T-helper 17 cell (primary cell): ENCODE results near the gene IL21R. TPM values are rescaled to one million over a fixed set of nuclear protein-coding genes. Genes with fewer than 3 reads are reported as not detected.
A peak's percentile ranks its signal among the peaks of the same experiment; 100 is the strongest.
"Not testable (repeated sequence)": the region's sequence is repeated elsewhere in the genome, so short reads cannot be mapped to it uniquely, and the experiment has no call there.

Experiments
- ATAC-seq: fragments of 150-1000 bp; cut with Tn5 transposase; 2 replicates; pipeline ENCODE4 v1.10.0; 2021; ENCODE audit warnings: mild to moderate bottlenecking, moderate library complexity
- DNase-seq, 3 donors: peaks; one replicate each; pipeline versions ENCODE4 v3.0.0 to v3.0.0-alpha.2; 2020 to 2021
- H3K9me3 ChIP-seq: one replicate; pipeline ENCODE4 v1.7.0; 2013; ENCODE audit warnings: low read length, mild to moderate bottlenecking; ENCODE audit not compliant: control insufficient read depth, poor library complexity, severe bottlenecking
- H3K27ac Mint-ChIP-seq: one replicate; pipeline ENCODE4 v1.8.0; 2022; ENCODE audit warnings: mild to moderate bottlenecking, moderate library complexity, mixed read lengths
- H3K27me3 Mint-ChIP-seq: one replicate; pipeline ENCODE4 v1.8.0; 2022; ENCODE audit warnings: mixed read lengths
- H3K36me3 Mint-ChIP-seq: one replicate; pipeline ENCODE4 v1.8.0; 2022; ENCODE audit warnings: low read depth, mixed read lengths
- H3K4me1 Mint-ChIP-seq: one replicate; pipeline ENCODE4 v1.8.0; 2022; ENCODE audit warnings: mild to moderate bottlenecking, mixed read lengths
- H3K4me3 Mint-ChIP-seq: one replicate; pipeline ENCODE4 v1.8.0; 2022; ENCODE audit warnings: mild to moderate bottlenecking, moderate library complexity, mixed read lengths
- total RNA-seq, 4 donors: library from RNA in 2 of 4; stranded (reverse) in 2 of 4; gene quantifications; one replicate each; pipeline ENCODE4 v1.2.3 and lab custom pipeline; 2022 to 2026

Gene IL21R
- total RNA-seq, 2 donors from 2014 or later: 17.6 to 26.4 TPM

DNA sequence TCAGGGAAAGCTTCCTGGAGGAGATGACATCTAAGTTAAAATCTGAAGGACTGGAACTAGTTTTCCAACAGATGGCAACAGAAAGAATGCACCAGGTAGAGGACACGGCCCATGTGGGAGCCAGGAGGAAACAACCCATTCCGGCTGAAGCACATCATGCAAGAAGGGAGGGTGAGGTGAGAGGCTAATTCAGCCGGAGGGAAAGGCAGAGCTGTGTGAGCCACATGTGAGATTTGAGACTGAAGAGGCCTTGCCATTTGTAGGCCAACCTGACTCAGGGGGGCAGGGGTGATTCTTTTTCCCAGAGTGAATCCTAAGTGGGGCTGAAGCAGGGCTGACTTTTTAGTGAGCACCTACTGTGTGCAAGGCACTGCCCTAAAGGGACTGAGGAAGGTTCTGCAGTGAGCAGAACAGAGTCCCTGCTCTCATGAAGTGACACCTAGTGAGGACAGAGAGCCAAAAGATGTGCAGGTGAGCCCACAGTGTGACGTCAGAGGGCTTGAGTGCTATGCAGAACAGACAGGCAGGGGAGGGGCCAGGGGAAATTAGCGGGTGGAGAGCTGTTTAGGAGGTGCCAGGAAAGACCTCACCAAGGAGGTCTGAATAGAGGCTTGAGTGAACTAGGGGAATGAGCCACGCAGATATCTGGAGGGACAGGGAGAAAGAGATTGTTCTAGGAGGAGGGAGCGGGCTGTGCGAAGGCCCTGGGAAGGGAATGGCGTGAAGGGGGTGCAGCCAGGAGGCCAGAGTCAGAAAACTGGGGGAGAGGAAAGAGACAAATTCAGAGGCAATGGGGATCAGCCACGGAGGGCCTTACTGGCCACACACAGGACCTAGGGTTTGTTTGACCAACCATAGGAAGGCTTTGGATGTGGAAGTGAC, 19.8 kb upstream of the IL21R start:
- Mint-ChIP-seq H3K4me1 (peaks cover 25% of the 10 kb centered on the region), H3K27me3 (no peaks in the 10 kb centered on the region), H3K4me3 (no peak overlapping the region), H3K36me3 (peaks cover 2% of the 10 kb centered on the region), H3K27ac (no peak overlapping the region)
- ATAC-seq (peak; percentile 34), DNase-seq (no peak)
- no peaks in the 10 kb centered on the region for H3K9me3 ChIP-seq

DNA sequence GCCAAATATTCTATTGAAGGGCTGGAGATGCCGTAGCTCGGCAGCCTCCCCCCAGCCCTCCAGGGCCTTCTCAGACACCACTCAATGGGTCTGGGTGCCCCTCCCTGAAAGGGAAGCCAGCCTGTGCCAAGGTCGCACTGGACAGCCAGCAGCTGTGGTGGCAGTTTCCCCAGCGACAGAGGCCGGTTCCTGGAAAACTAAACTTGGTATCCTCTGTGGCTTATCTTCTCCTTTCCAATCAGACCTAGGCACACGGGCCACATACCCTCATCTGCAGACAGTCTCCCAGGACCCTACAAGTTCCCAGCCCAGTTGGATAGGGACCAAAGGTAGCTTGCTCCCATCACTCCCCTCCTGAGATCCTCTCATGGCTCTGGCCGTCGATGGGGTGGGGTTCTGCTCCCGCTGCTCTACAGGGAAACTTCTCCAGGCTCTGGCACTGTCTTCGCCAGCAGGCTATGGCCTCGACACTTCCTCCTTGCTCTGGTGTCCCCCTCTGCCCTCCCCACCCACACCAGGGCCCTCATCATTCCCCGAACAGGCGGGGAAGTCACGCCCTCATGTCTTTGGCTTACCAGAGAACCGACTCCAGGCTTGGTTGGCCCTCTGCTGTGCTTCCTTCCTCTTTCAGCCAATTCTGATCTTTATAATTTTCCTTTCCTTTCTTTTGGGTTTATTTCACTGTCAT, 18.3 kb upstream of the IL21R start:
- DNase-seq (no peak), ATAC-seq (no peak)
- Mint-ChIP-seq H3K36me3 (peaks cover 2% of the 10 kb centered on the region), H3K4me3 (no peak overlapping the region), H3K27me3 (no peaks in the 10 kb centered on the region), H3K4me1 (peaks cover 17% of the 10 kb centered on the region), H3K27ac (no peak overlapping the region)
- no peaks in the 10 kb centered on the region for H3K9me3 ChIP-seq

DNA sequence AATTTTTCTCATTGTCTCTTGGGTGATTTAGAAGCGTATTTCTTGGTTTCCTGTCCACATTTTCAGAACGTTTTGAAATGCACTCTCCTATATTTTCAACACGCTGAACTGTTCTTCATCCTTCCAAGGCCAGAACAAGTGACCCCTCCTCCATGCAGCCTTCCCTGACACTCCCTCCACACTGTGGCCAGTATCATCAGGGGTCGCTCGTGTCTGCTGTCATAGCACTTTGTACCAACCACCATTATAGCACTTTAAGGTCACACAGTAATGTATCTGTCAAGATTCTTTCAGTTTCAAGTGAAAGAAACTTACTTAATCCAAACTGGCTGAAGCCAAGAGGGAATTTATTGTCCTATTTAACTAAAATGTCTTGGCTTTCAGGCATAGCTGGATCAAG, 17.5 kb upstream of the IL21R start:
- Mint-ChIP-seq H3K27ac (no peak overlapping the region), H3K36me3 (peaks cover 2% of the 10 kb centered on the region), H3K27me3 (no peaks in the 10 kb centered on the region), H3K4me1 (peaks cover 13% of the 10 kb centered on the region), H3K4me3 (no peak overlapping the region)
- DNase-seq (no peak), ATAC-seq (no peak)
- no peaks in the 10 kb centered on the region for H3K9me3 ChIP-seq

DNA sequence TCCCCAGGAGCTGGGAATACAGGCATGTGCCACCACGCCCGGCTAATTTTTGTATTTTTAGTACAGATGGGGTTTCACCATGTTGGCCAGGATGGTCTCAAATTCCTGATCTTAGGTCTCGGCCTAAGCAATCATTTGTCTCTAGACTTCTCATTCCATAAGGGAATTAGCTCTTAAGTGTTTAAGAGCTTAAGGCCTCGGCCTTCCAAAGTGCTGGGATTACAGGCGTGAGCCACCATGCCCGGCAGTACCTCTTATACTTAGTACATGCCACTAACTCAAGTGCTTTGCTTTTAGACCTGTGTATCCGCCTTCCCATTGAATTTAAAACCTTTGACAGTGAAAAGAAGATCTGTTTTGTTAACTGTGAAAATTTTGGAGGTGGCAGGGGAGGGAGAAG, 16.6 kb upstream of the IL21R start:
- Mint-ChIP-seq H3K27me3 (no peaks in the 10 kb centered on the region), H3K27ac (no peak overlapping the region), H3K4me1 (peaks cover 10% of the 10 kb centered on the region), H3K4me3 (no peak overlapping the region), H3K36me3 (peaks cover 2% of the 10 kb centered on the region)
- ATAC-seq (no peak), DNase-seq (no peak)
- H3K9me3 ChIP-seq: no peaks in the 10 kb centered on the region

DNA sequence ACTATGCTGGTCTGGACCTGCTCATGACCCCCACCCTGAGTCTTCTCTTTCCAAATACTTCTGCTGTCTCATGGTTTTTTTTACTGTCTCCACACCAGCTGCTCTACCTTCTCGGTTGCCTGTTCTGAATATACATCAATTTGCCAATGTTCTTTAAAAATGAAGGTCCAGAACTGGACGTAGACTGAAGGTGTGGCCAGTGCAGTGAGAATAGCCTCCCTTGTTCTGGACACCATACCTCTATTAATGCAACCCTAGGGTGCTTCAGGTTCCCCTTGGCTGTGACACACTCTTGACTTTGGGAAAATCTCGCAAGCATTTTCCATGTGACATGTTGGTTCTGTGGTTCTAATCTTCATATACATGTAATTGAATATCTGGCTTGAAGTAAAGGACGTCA, 15.3 kb upstream of the IL21R start:
- no peaks in the 10 kb centered on the region for H3K9me3 ChIP-seq
- ATAC-seq: no peak
- Mint-ChIP-seq H3K27me3 (no peaks in the 10 kb centered on the region), H3K27ac (no peak overlapping the region), H3K4me1 (peaks cover 10% of the 10 kb centered on the region), H3K36me3 (peaks cover 2% of the 10 kb centered on the region), H3K4me3 (no peak overlapping the region)
- no peak for DNase-seq

DNA sequence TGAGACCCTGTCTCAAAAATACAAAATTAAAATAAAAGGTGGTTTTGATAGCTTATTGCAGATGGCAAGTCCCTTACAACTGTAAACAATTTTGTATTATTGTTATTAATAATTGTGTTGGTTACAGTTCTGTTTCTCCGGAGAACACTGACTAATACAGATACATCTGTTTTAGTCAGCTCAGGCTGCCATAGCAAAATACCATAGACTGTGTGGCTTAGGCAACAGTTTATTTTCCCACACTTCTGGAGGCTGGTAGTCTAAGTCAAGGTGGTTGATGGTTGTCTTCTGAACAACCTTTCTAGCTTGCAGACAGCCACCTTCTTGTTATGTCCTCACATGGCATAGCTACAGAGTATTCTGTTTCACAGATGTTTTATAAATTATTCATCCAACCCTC, 14.2 kb upstream of the IL21R start:
- no peaks in the 10 kb centered on the region for H3K9me3 ChIP-seq
- DNase-seq (no peak), ATAC-seq (no peak)
- H3K4me3 Mint-ChIP-seq: no peak overlapping the region
- H3K27ac Mint-ChIP-seq: no peak overlapping the region
- no peaks in the 10 kb centered on the region for H3K36me3 Mint-ChIP-seq
- H3K27me3 Mint-ChIP-seq: no peaks in the 10 kb centered on the region
- peaks cover 3% of the 10 kb centered on the region for H3K4me1 Mint-ChIP-seq

DNA sequence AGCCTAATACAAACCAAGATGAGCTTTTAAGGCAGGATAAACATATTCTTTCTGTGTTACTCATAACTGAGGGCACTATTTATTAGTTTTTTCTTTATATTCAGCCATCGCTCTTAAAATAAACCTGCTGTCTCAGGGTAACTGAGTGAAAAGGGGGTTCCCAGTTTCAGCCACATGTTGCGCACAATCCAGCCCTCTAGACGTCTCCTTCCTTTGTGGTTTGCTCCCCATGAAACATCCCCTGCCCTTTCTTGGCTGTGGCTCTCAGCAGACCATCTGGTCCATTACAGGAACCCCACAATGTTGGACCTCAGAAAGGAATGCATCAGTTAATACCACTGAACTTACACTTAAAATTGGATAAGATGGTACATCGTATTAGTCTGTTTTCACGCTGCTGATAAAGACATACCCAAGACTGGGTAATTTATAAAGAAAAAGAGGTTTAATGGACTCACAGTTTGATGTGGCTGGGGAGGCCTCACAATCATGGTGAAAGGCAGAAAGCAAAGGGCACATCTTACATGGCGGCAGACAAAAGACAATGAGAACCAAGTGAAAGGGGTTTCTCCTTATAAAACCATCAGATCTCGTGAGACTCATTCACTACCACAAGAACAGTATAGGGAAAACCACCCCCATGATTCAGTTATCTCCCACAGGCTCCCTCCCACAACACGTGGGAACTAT, 12.6 kb upstream of the IL21R start:
- H3K27ac Mint-ChIP-seq: no peak overlapping the region
- H3K36me3 Mint-ChIP-seq: no peaks in the 10 kb centered on the region
- H3K27me3 Mint-ChIP-seq: no peaks in the 10 kb centered on the region
- DNase-seq: no peak
- H3K4me1 Mint-ChIP-seq: peaks cover 3% of the 10 kb centered on the region
- peak; percentile 35 for ATAC-seq
- no peaks in the 10 kb centered on the region for H3K9me3 ChIP-seq
- no peak overlapping the region for H3K4me3 Mint-ChIP-seq

DNA sequence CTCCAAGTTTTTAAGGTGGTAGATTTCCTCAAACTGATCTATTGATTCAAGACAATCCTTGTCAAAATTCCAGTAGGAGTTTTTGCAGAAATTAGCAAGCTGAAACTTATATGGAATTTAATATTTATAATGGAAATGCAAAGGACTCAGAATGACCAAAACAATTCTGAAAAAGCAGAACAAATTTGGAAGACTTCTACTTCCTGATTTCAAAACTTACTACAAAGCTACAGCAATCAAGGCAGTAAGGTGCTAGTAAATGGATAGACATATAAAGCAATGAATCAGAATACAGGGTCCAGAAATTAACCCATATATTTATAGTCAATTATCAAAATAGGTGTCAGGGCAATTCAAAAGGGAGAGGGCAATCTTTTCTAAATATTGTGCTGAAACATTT, 11.8 kb upstream of the IL21R start:
- H3K4me3 Mint-ChIP-seq: no peak overlapping the region
- DNase-seq: no peak
- H3K9me3 ChIP-seq: no peaks in the 10 kb centered on the region
- H3K27ac Mint-ChIP-seq: no peak overlapping the region
- no peaks in the 10 kb centered on the region for H3K27me3 Mint-ChIP-seq
- ATAC-seq: no peak
- peaks cover 3% of the 10 kb centered on the region for H3K4me1 Mint-ChIP-seq
- peaks cover 2% of the 10 kb centered on the region for H3K36me3 Mint-ChIP-seq

DNA sequence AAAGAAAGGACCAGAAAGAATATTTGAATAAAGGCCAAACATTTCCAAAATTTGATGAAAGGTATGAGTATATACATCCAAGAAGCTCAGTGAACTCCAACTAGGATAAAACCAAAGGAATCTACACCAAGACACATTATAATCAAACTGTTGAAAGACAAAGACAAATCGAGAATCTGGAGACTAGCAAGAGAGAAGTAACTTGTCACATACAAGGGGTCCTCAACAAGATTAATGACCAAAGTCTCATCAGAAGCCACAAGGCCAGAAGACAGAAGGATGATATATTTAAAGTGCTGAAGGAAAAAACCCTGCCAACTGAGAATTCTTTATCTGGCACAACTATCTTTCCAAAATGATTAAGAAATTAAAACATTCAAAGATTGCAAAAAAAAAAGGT, 9.3 kb upstream of the IL21R start:
- H3K36me3 Mint-ChIP-seq: peaks cover 2% of the 10 kb centered on the region
- DNase-seq (no peak), ATAC-seq (no peak)
- no peaks in the 10 kb centered on the region for H3K9me3 ChIP-seq
- no peak overlapping the region for H3K27ac Mint-ChIP-seq
- peaks cover 3% of the 10 kb centered on the region for H3K4me1 Mint-ChIP-seq
- H3K4me3 Mint-ChIP-seq: no peak overlapping the region
- no peaks in the 10 kb centered on the region for H3K27me3 Mint-ChIP-seq

DNA sequence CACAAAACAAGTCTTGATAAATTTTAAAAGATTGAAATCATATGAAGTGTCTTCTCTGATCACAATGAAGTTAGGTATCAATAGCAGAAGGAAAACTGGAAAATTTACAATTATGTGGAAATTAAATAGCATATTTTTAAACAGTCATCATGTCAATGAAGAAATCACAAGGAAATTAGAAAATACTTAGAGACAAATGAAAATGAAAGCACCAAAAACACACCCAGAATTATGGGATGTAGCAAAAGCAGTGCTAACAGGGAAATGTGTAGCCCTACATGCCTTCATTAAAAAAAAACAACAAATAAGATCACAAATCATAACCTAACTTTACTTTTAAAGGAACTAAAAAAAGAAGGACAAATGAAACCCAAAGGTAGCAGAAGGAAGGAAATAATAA, 7.5 kb upstream of the IL21R start:
- no peak overlapping the region for H3K27ac Mint-ChIP-seq
- no peaks in the 10 kb centered on the region for H3K27me3 Mint-ChIP-seq
- ATAC-seq (no peak), DNase-seq (no peak)
- H3K36me3 Mint-ChIP-seq: peaks cover 2% of the 10 kb centered on the region
- peaks cover 3% of the 10 kb centered on the region for H3K4me1 Mint-ChIP-seq
- no peak overlapping the region for H3K4me3 Mint-ChIP-seq
- H3K9me3 ChIP-seq: no peaks in the 10 kb centered on the region

DNA sequence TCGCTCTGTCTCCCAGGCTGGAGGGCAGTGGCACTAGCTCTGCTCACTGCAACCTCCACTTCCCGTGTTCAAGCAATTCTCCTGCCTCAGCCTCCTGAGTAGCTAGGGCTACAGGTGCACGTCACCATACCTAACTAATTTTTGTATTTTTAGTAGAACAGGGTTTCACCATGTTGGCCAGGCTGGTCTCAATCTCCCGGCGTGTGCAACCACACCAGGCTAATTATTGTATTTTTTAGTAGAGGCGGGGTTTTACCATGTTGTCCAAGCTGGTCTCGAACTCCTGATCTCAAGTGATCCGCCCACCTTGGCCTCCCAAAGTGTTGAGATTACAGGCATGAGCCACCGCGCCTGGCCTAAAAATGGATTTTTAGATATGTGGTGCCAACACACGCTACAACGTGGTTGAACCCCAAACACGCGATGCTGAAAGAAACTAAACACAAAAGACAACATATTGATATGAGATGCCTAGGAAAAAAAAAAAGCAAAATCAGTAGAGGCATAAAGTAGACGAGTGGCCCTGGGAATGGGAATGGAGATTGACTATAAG, 3.6 kb upstream of the IL21R start:
- H3K4me3 Mint-ChIP-seq: peak overlapping the region; percentile 52
- H3K27ac Mint-ChIP-seq: not testable (repeated sequence)

DNA sequence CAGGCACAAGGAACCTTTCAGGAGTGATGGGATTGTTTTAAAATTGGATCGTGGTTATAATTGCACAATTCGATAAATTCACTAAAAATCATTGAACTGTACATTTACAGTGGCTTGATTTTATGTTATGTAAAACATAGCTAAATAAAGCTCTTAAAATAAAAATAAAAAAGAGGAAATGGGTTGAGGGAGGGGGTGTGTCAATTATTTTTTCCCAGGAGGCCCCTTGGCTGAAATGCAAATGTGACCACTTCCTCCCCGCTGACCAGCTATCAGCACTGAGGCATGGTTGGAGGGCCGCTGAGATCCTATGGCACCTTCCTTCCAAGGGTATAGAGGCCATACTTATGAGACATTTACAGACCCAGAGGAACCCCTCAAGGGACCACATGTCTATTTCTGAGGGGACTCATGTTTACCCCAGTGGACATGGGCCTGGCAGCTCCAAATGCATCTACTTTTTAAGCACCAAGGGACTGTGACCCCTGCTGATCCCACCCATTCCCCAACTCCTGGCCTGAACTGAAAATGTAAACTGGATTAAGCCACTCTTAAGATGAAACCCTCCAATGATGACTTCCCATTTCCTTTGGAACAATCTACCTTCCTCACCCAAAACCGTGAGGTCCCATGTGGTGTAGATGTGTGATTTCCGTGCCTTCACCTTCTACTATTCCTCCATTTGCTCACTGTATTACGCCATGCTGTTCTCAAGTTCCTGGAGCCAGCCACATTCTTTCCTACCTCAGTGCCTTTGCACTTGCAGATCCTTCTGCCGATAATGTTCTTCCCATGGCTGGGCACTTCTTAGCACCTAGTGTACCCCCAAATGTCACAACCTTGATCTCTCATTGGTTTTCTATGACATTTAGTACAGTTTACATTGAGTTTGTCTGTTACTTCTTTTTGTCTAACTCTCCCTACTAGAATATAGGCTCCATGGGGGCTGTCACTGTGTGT, 2.8 kb upstream of the IL21R start:
- Mint-ChIP-seq H3K27ac (no peak overlapping the region), H3K27me3 (no peaks in the 10 kb centered on the region), H3K4me1 (peaks cover 30% of the 10 kb centered on the region), H3K36me3 (peaks cover 4% of the 10 kb centered on the region), H3K4me3 (no peak overlapping the region)
- no peaks in the 10 kb centered on the region for H3K9me3 ChIP-seq
- no peak for ATAC-seq
- no peak for DNase-seq

More for the DNA sequence above, 3.6 kb upstream of the IL21R start:
- not testable (repeated sequence) for H3K27me3 Mint-ChIP-seq, ATAC-seq, H3K36me3 Mint-ChIP-seq, DNase-seq, H3K9me3 ChIP-seq
- peaks cover 26% of the 10 kb centered on the region for H3K4me1 Mint-ChIP-seq
